Thyroid gland (tissue), 4 donors: ENCODE measurements around the gene PREX1. TPM values are rescaled to one million over a fixed set of nuclear protein-coding genes. Genes with fewer than 3 reads are reported as not detected.

Experiments used
- DNase-seq, 2 donors: peaks; one replicate each; pipeline ENCODE4 v3.0.0-alpha.2; 2019
- H3K27ac ChIP-seq, 3 donors: fragments of 200-600 bp; sonication (generic); 1 replicate in 2 of 3; 2 replicates in 1 of 3; pipeline ENCODE4 v1.5.1; 2016 to 2019; ENCODE audit warnings: mild to moderate bottlenecking in 1 of 3, moderate library complexity in 1 of 3
- H3K27me3 ChIP-seq: fragments of 200-600 bp; sonication (generic); one replicate; pipeline ENCODE4 v1.5.1; 2019
- H3K36me3 ChIP-seq, 2 donors: fragments of 200-600 bp; sonication (generic); one replicate each; pipeline ENCODE4 v1.5.1; 2016 to 2019
- H3K4me1 ChIP-seq, 2 donors: fragments of 200-600 bp; sonication (generic); one replicate each; pipeline ENCODE4 v1.5.1; 2017 to 2019
- H3K4me3 ChIP-seq, 3 donors: fragments of 200-600 bp; sonication (generic); replicated peaks in 1 of 3; 1 replicate in 2 of 3; 2 replicates in 1 of 3; pipeline ENCODE4 v1.5.1; 2016; ENCODE audit warnings: mild to moderate bottlenecking in 1 of 3
- H3K9me3 ChIP-seq: fragments of 200-600 bp; sonication (generic); one replicate; pipeline ENCODE4 v1.5.1; 2017
- CTCF ChIP-seq, 6 experiments: fragments of 200-600 bp in 3 of 6; fragments of 450-650 bp in 3 of 6; sonication (generic) in 3 of 6; IDR thresholded peaks; one replicate each; pipeline ENCODE4 v1.5.1; 2016 to 2019; ENCODE audit warnings: antibody characterized with exemption in 6 of 6, mild to moderate bottlenecking in 2 of 6, inconsistent platforms in 1 of 6, moderate library complexity in 1 of 6
- POLR2A ChIP-seq, 2 donors: fragments of 450-650 bp; IDR thresholded peaks; one replicate each; pipeline ENCODE4 v1.6.1; 2017; ENCODE audit warnings: antibody characterized with exemption in 2 of 2, mild to moderate bottlenecking in 2 of 2, moderate library complexity in 1 of 2
- WGBS, 2 donors: methylation state at CpG; one replicate each; pipeline ENCODE4 v1.1.5; 2017; 5-methylcytosine and 5-hydroxymethylcytosine counted together
- intact Hi-C: fragments of 100-400 bp; cut with DNase I; formaldehyde crosslinking; loops from one replicate; pipeline ENCODE4 v1.15.1; 2023
- total RNA-seq, 4 donors: library from RNA; depleted of rRNA; stranded (reverse); fragments of >200 nt; gene quantifications; one replicate each; pipeline ENCODE4 v1.2.3, GENCODE V29; 2016

Gene PREX1
- total RNA-seq, 4 donors from 2014 or later = 10.2 to 42.7 (median 18.7) TPM

GRCh38 chr20:48640871-48641270 is 186.9 kb downstream of the PREX1 start:
- TF ChIP-seq CTCF (IDR thresholded peaks at IDR 0.05) = no peak
- no peak for TF ChIP-seq POLR2A (IDR thresholded peaks at IDR 0.05)

GRCh38 chr20:48639899-48640298 is 187.9 kb downstream of the PREX1 start:
- H3K4me1 ChIP-seq = no peaks in the 10 kb centered on the region
- H3K27ac ChIP-seq = no peak overlapping the region
- TF ChIP-seq CTCF (IDR thresholded peaks at IDR 0.05) (no peak), POLR2A (IDR thresholded peaks at IDR 0.05) (no peak)
- no peak for DNase-seq
- H3K27me3 ChIP-seq = no peaks in the 10 kb centered on the region
- H3K36me3 ChIP-seq = peaks cover 0 to 10% of the 10 kb centered on the region in 2 donors
- H3K4me3 ChIP-seq = no peak overlapping the region
- intact Hi-C loops = no loop called here
- 95 to 98% methylated on average over 5 of the region's 5 CpGs for WGBS, 2 donors
- H3K9me3 ChIP-seq = no peaks in the 10 kb centered on the region

More at GRCh38 chr20:48640871-48641270, 186.9 kb downstream of the PREX1 start:
- intact Hi-C loops = no loop called here
- Histone ChIP-seq H3K36me3 (peaks cover 0 to 19% of the 10 kb centered on the region in 2 donors), H3K4me1 (no peaks in the 10 kb centered on the region), H3K27me3 (no peaks in the 10 kb centered on the region), H3K9me3 (no peaks in the 10 kb centered on the region), H3K27ac (no peak overlapping the region), H3K4me3 (no peak overlapping the region)
- WGBS, 2 donors = 94 to 96% methylated on average over 2 of the region's 2 CpGs
- DNase-seq = no peak

- DNase-seq = no peak
- Histone ChIP-seq H3K4me3 (no peak overlapping the region), H3K4me1 (no peaks in the 10 kb centered on the region), H3K27me3 (no peaks in the 10 kb centered on the region), H3K9me3 (no peaks in the 10 kb centered on the region), H3K36me3 (peaks cover 0 to 4% of the 10 kb centered on the region in 2 donors), H3K27ac (no peak overlapping the region)
- intact Hi-C loops = no loop called here
- WGBS, 2 donors = 88 to 89% methylated on average over 9 to 11 of the region's 11 CpGs
- TF ChIP-seq POLR2A (IDR thresholded peaks at IDR 0.05) (no peak), CTCF (IDR thresholded peaks at IDR 0.05) (no peak)
Observed at GRCh38 chr20:48638546-48638945, 189.3 kb downstream of the PREX1 start.

- no peak for TF ChIP-seq POLR2A (IDR thresholded peaks at IDR 0.05)
- no peak overlapping the region for H3K27ac ChIP-seq
- no peaks in the 10 kb centered on the region for H3K4me1 ChIP-seq
- DNase-seq = peak in 1 of 2 donors; percentile 18
- H3K36me3 ChIP-seq = peaks cover 0 to 4% of the 10 kb centered on the region in 2 donors
- intact Hi-C loops = no loop called here
- H3K4me3 ChIP-seq = no peak overlapping the region
- H3K27me3 ChIP-seq = no peaks in the 10 kb centered on the region
- H3K9me3 ChIP-seq = no peaks in the 10 kb centered on the region
- WGBS, 2 donors = 47 to 56% methylated on average over 8 to 9 of the region's 9 CpGs
Observed at GRCh38 chr20:48637461-48637860, 190.3 kb downstream of the PREX1 start.

GRCh38 chr20:48636301-48636700 is 191.5 kb downstream of the PREX1 start:
- TF ChIP-seq CTCF (IDR thresholded peaks at IDR 0.05) = no peak
- no peak for TF ChIP-seq POLR2A (IDR thresholded peaks at IDR 0.05)
- Histone ChIP-seq H3K27ac (no peak overlapping the region), H3K4me3 (no peak overlapping the region), H3K27me3 (no peaks in the 10 kb centered on the region), H3K4me1 (no peaks in the 10 kb centered on the region), H3K9me3 (no peaks in the 10 kb centered on the region), H3K36me3 (peaks cover 4 to 5% of the 10 kb centered on the region in 2 donors)
- DNase-seq = no peak
- intact Hi-C loops = no loop called here
- 93 to 94% methylated on average over 9 to 14 of the region's 26 CpGs for WGBS, 2 donors
